BE2C (cell line): ENCODE data around the gene SLC4A4.

Source experiments
- DNase-seq: peaks from one replicate; pipeline ENCODE4 v3.0.0-alpha.2; 2020
- H3K27me3 ChIP-seq: fragments of 250-450 bp; sonication (Bioruptor Pico); 2 replicates; pipeline ENCODE4 v1.5.1; 2020; ENCODE audit warnings: mild to moderate bottlenecking
- H3K36me3 ChIP-seq: fragments of 250-450 bp; sonication (Bioruptor Pico); 2 replicates; pipeline ENCODE4 v1.5.1; 2020; ENCODE audit warnings: mild to moderate bottlenecking
- H3K4me1 ChIP-seq: fragments of 250-450 bp; sonication (Bioruptor Pico); 2 replicates; pipeline ENCODE4 v1.5.1; 2020
- H3K4me3 ChIP-seq: 2 replicates; pipeline ENCODE4 v1.5.1; 2011; ENCODE audit warnings: low read depth, low read length
- H3K9me3 ChIP-seq: fragments of 250-450 bp; sonication (Bioruptor Pico); 2 replicates; pipeline ENCODE4 v1.5.1; 2020
- CTCF ChIP-seq: IDR thresholded peaks from 2 replicates; pipeline ENCODE4 v1.5.1; 2012; ENCODE audit warnings: mild to moderate bottlenecking, low read depth, low read length

SLC4A4 gene

GRCh38 chr4:71532407-71532806 lies 193.6 kb downstream of the SLC4A4 start:
- Histone ChIP-seq H3K27me3 (no peaks in the 10 kb centered on the region), H3K4me3 (no peak overlapping the region), H3K4me1 (no peaks in the 10 kb centered on the region), H3K36me3 (no peaks in the 10 kb centered on the region), H3K9me3 (no peaks in the 10 kb centered on the region)
- no peak for TF ChIP-seq CTCF
- DNase-seq: no peak

DNA sequence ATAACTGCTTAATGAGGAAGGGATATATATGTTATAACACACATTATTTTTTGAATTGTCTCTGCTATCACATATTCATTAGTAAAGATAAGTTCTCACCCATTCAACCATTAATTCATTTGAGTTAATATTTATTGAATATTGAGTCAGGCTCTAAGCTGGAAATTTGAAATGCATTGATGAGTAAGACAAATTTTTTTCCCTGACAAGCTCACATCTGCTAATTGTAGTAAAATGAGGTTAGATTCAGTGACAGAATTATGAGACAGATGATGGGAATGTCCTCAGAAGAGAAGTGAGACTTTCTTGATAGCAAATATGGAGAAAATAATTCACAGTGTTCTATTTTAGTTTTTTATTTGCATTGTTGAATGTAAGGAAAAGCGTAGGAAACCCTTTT lies 194.3 kb downstream of the SLC4A4 start:
- no peak for TF ChIP-seq CTCF
- no peaks in the 10 kb centered on the region for H3K27me3 ChIP-seq
- H3K4me1 ChIP-seq: no peaks in the 10 kb centered on the region
- no peaks in the 10 kb centered on the region for H3K9me3 ChIP-seq
- no peak for DNase-seq
- no peaks in the 10 kb centered on the region for H3K36me3 ChIP-seq
- no peak overlapping the region for H3K4me3 ChIP-seq

- H3K36me3 ChIP-seq: no peaks in the 10 kb centered on the region
- H3K4me1 ChIP-seq: no peaks in the 10 kb centered on the region
- no peaks in the 10 kb centered on the region for H3K27me3 ChIP-seq
- H3K9me3 ChIP-seq: no peaks in the 10 kb centered on the region
- no peak for DNase-seq
- no peak overlapping the region for H3K4me3 ChIP-seq
- TF ChIP-seq CTCF: no peak
Observed at GRCh38 chr4:71537551-71538065, 198.8 kb downstream of the SLC4A4 start.

GRCh38 chr4:71538528-71538927 lies 199.7 kb downstream of the SLC4A4 start:
- H3K4me1 ChIP-seq: no peaks in the 10 kb centered on the region
- no peak for TF ChIP-seq CTCF
- no peak for DNase-seq
- H3K9me3 ChIP-seq: no peaks in the 10 kb centered on the region
- H3K27me3 ChIP-seq: no peaks in the 10 kb centered on the region
- H3K36me3 ChIP-seq: no peaks in the 10 kb centered on the region
- H3K4me3 ChIP-seq: no peak overlapping the region

DNA sequence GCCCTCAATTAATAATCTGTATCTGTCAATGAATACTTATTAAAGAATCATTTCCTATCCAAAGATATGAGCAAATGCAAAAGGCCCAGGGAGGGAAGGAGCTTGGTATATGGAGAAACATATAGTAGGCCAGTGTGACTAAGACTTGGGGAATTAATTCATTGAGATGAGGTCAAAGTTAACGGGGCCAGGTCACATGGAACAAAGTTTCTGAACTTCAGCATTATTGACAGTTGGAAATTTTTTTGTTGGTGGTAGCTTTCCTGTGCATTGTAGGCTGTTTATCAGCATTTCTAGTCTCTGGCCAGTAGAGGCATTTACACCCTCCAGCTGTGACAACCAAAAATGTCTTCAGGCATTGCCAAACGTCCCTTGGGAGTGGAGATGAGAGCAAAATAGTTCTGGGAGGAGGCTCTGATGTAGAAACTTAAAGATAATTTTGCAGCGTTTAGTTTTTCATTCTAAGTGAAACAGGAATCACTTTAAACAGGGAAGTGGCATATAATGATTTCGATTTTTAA lies 202.0 kb downstream of the SLC4A4 start:
- Histone ChIP-seq H3K9me3 (no peaks in the 10 kb centered on the region), H3K36me3 (no peaks in the 10 kb centered on the region), H3K27me3 (no peaks in the 10 kb centered on the region), H3K4me1 (no peaks in the 10 kb centered on the region), H3K4me3 (no peak overlapping the region)
- TF ChIP-seq CTCF: no peak
- no peak for DNase-seq

DNA sequence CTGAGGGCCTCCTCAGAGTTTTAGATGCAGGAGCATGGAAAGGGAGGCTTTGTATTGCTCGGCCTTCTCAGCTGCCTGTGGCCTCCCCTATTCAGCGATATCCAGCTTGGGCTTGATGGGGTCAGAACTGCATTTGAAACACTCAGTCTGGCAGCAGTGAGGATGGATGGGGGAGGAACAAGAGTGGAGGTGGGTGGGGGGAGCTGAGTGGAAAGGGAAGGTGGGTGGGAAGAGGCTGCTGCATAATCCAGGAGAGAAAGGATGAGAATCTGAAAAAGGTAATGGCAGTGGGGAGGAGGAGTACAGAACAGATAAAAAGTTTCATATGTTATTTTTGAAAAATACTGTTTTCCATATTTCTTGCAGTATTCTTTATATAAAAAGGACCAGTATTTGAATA lies 202.7 kb downstream of the SLC4A4 start:
- no peak for DNase-seq
- no peaks in the 10 kb centered on the region for H3K9me3 ChIP-seq

More for the DNA sequence above, 202.7 kb downstream of the SLC4A4 start:
- Histone ChIP-seq H3K27me3 (no peaks in the 10 kb centered on the region), H3K4me1 (no peaks in the 10 kb centered on the region), H3K36me3 (no peaks in the 10 kb centered on the region), H3K4me3 (no peak overlapping the region)
- TF ChIP-seq CTCF: no peak
